NCI-H526 treated with DMSO at 0.1 percent for 48 hours (cell line): ENCODE measurements around the gene NHSL1.

Experiments
- DNase-seq: peaks from one replicate; lab custom pipeline; 2025; lab: John Stamatoyannopoulos, UW

NHSL1 gene

DNA sequence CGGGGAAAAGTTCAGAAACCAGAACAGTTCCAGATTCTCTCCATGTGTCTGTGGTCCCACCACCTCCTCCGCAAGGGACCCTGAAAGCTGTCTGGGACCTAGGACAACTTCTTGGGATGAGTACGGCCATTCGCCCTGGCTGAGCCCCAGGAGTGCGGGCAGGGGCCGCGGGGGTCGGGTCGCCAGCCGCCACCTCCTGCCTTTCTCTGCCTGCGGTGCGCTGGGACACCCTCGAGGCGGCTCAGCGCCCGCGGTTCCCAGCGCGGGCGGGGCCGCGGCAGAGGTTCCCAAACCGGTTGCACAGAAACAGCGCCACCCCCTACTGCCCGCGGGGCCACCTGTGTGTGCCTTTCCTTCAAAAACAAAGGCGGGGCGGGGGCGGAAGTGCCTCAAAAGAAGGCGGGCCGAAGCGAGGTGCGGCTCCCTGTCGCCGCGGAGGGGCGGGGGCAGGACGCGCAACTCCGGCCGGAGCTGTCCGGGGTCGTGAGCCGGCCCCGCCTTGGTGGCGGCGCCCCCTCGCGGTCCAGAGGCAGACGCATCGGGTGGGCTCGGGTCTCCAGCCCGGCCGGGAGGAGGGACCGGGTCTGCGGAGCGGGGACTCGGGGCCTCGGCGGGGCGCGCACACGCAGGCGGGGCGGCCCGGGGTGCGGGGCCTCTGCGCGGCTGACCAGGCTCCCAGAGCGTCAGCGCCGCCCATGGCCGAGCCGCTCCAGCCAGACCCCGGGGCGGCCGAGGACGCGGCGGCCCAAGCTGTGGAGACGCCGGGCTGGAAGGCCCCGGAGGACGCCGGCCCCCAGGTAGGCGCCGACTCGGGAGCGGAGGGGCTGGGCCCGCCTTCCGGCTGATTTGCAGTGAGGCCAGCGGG is 95.3 kb downstream of the NHSL1 start, which contains the start of gene HEBP2:
HEBP2 (plus strand) TSS at position 423 of the 865 bp plus-strand sequence; CDS start at position 696, 273 bp downstream.
- peak; percentile 94 for DNase-seq

DNA sequence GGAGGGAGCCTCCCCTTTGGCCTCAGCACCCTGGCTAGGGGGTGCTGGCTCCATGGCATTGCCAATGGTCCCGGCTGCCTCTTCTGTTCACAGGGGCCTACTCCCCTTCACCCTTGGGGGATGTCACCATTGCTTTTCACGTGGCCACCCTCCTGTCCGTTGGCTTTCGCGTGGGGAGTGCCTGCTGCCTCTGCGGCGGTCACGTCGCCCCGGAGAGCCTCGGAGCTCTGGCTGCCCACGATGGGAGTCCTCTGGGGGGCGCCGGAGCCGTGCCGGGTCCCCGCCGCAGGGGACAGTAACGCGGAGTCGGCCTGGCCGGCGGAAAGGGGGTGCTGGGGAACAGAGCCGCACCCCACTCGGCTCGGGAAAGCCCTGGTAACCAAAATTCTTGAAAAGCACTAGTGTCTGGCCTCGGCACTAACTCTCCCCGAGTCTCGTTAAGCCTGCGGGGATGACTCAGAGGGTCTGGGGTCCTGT is 95.9 kb downstream of the NHSL1 start:
- DNase-seq: no peak

DNA sequence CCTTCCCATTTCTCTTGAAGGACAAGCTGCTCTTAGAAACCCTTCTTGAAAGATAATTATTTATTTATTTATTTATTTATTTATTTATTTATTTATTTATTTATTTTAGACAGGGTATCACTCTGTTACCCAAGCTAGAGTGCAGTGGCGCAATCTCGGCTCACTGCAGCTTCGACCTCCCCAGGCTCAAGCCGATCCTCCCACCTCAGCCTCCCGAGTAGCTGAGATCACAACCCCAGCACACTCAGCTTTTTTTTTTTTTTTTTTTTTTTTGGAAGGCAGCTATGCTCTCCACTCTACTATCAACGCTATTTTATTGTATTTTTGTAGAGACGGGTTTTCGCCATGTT is 96.5 kb downstream of the NHSL1 start:
- DNase-seq: no peak

DNA sequence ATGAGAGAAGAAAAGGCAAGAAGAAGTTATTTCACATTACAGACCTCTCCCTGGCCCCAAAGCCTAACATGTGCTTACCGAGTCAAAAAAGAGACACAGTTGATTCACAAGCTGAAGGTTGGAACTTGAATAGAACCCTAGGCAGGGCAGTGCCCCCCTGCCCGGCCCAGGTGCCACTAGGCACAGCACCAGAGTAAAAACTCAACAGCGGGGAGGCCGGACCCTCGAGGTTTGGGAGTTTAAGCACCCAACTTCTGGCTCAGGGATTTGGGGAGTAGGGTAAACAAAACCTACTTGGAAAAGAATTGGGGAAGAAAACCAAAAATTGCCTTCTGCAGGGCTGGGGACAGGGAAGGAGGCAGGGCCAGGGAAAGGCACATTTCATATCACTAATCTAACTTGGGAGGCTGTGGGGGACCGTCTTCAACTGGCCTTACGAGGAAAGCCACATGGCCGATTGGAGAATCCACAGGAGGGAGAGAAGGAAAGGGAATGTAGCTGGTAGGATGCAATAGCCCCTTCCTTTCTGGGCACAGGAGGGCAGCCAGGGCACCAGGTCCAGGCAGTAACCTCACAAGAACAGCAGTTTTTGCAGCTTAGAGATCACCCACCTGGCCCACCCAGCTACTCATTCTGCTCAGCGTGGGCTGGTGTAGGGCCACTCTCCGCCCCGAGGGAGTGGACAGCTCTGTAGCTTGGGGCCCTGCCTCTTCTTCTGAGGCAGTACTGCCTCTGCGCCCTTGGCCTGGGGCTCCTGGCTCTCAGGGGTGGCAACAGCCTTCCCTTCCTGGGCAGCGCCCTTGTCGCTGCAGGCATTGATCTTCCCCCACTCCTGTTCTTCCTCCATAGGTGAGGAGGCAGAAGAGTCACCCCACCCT is 97.1 kb downstream of the NHSL1 start:
- DNase-seq: no peak

- DNase-seq: no peak
Observed at GRCh38 chr6:138400326-138400725, 99.0 kb downstream of the NHSL1 start.

- peak; percentile 32 for DNase-seq
Observed at GRCh38 chr6:138397128-138398122, 101.9 kb downstream of the NHSL1 start.

DNA sequence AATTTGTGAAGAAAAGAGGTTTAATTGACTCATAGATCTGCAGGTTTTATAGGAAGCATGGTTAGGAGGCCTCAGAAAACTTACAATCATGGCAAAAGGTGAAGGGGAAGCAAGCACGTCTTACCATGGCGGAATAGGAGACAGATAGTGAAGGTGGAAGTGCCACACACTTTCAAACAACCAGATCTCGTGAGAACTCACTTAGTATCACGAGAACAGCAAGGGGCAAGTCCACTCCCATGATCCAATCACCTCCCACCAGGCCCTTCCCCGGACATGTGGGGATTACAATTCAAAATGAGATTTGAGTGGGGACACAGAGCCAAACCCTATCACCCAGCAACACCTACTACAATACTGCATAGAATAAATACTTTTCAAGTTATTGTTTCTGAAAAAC is 102.6 kb downstream of the NHSL1 start:
- no peak for DNase-seq

DNA sequence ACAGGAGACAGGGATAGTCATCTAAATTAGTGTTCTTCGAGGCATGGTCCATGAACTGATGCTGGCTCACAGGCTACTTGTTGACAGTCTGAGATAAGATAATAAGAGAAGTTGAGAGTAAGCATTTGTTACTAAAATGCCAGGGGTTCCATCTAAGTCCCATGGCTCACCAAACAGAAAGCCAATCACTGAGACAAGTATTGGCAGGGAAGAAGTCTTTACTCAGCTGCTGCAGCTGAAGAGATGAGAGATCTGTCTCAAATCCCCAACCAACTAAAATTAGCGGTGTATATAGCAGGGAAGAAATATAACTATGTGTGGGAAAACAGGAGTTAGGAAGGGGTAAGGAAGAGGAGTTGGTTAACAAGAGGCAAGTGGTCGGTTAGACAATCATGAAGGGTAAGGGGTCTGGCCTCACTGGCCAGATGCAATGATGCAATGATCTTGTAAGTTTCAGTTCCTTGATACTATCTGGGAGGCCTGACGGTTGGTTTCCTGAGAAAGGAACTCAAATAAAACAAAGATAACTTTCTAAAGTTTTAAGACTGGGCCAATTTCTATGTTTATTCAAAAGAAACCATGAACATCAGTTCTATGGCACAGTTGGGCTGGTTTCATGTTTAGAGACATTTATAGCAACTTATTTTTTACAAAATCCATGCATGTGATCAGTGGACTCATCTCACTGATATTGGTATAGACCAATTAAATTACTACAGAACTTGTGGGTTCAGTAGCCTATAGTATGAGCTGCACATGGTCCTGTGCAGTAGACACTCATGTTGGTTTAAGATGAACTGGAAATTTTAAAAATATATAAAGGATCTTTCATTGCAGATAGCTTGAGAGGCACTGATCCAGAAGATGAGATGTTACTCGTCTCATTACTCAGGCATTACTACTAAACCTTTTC is 105.2 kb downstream of the NHSL1 start:
- no peak for DNase-seq

DNA sequence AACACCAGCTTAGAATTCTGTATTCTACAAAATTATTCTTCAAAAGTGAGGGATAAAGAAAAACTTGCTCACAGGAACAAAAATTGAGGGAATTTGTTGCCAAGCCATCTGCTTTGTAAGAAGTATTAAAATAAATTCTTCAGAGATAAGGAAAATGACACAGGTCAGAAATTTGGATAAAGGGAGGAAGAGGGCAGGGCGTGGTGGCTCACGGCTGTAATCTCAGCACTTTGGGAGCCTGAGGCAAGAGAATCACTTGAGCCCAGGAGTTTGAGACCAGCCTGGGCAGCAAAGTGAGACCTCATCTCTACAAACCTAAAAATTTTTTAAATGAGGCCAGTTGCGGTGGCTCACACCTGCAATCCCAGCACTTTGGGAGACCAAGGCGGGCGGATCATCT is 109.7 kb downstream of the NHSL1 start:
- no peak for DNase-seq

- no peak for DNase-seq
Observed at GRCh38 chr6:138387577-138388368, 111.5 kb downstream of the NHSL1 start.

GRCh38 chr6:138386897-138387296 is 112.4 kb downstream of the NHSL1 start:
- DNase-seq: no peak

- DNase-seq: no peak
Observed at GRCh38 chr6:138383776-138384175, 115.5 kb downstream of the NHSL1 start.

DNA sequence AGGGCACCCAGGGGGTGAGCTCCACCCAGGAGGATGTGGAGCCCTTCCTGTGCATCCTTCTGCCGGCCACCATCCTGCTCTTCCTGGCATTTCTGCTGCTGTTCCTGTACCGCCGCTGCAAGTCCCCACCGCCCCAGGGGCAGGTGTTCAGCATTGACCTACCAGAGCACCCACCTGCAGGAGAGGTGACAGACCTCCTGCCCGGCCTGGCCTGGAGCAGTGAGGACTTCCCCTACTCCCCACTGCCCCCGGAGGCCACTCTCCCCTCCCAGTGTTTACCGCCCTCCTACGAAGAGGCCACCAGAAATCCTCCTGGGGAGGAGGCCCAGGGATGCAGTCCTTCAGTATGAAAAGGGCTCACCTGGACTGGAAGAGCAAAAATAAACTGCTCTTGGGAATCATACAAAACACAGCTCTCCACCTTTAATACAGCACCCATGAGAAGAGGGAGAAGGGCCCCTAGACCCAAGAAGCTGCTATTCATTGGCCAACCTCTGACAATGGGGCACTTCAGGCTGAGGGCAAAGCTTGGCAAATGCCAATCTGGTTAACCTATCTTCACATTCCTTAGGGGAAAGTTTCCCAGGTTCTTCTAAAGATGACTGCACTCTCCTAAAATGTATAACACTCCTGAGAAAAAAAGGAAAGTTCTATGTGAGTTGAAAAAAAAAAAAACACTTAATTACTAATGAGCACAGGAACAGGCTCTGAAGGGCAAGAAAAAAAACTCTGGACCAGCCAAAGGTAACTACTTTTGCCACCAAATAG is 116.6 kb downstream of the NHSL1 start:
- DNase-seq: no peak

DNA sequence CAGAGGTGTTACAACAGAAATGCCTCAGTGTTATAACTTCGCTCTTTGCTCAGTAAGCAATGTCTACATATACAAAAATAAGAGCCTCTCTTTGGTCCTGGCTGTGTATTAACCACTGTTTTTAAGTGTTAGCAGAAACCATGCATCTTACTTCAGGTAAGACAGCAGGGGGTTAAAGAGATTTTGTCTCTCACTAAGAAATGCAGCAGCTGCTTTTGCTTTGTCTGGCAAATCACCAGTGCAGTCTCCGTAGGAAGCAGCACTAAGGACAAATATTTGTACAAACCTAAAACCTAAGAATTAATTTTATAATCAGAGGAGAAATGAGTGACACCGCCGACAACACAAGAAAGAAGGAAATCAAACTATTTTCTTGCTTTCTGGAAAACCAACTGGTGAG is 120.8 kb downstream of the NHSL1 start:
- no peak for DNase-seq

DNA sequence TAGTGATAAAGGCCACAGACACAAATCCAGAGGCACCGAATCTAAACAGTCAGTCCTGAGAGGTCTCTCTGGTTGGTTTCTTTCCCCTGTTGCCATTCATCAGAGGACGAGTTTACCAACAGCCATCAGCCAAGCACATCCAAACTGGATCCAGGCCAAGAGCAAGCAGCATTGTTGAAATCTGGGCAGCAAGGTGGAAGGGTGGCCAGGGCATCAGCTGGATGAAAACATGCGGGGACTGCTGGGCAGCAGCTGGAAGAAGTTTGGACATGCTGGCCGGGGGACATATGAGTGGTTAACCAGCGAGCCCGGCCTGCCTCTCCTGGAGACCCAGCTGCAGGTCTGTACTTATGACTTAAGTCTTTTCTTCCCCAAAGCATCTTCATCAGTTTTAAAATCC is 121.5 kb downstream of the NHSL1 start, which contains the start of gene SMIM28:
SMIM28 (plus strand) TSS at position 62 of the 400 bp plus-strand sequence; CDS start at position 230, 168 bp downstream.
- DNase-seq: no peak

- DNase-seq: no peak
Observed at GRCh38 chr6:138377042-138377441, 122.3 kb downstream of the NHSL1 start.

GRCh38 chr6:138374815-138375214 is 124.5 kb downstream of the NHSL1 start:
- no peak for DNase-seq

- DNase-seq: no peak
Observed at GRCh38 chr6:138374230-138374629, 125.1 kb downstream of the NHSL1 start.
